GM19043 (cell line): ENCODE data around the gene DZANK1.
"Not testable (repeated sequence)": the region's sequence is repeated elsewhere in the genome, so short reads cannot be mapped to it uniquely, and the experiment has no call there.

Source experiments
- ATAC-seq: cut with Tn5 transposase; IDR thresholded peaks from one replicate; pipeline ENCODE4 v1.9.1; 2021; ENCODE audit warnings: low read depth; ENCODE audit not compliant: unreplicated experiment

DZANK1 gene

GRCh38 chr20:18388860-18389259 is 78.0 kb downstream of the DZANK1 start:
- ATAC-seq, result no peak

DNA sequence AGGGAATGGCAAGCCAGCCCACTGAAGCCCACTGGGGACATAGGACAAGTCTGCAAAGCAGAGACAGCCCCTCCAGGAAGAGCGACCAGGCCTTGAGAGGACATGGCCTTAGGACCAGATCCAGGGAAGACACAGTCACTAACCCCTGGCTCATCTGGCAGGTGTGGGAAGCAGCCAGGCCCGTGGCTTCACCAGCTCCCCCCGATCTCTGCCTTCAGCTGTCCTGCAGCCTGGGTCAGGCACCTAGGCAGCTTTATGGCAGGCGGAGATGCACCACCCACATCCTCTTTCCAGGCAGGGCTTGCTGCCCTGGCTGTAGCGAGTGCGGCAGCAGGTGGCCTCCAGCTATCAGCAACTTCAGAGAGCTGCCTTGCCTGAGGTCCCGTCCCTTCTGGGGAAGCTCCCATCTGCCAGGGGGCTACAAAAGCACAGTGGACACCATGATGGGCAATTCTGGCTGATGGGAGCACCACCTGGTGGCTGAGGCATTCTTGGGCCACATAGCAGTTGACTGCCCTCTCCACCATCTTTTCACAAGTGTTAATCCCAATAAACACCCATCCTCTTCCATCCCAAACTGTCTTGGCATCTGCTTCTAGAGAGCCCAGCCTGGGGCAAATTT is 85.8 kb downstream of the DZANK1 start:
- no peak for ATAC-seq

- no peak for ATAC-seq
These were observed 88.8 kb downstream of the DZANK1 start for GRCh38 chr20:18377896-18378481.

- not testable (repeated sequence) for ATAC-seq
These were observed 91.3 kb downstream of the DZANK1 start for GRCh38 chr20:18375551-18375950.

DNA sequence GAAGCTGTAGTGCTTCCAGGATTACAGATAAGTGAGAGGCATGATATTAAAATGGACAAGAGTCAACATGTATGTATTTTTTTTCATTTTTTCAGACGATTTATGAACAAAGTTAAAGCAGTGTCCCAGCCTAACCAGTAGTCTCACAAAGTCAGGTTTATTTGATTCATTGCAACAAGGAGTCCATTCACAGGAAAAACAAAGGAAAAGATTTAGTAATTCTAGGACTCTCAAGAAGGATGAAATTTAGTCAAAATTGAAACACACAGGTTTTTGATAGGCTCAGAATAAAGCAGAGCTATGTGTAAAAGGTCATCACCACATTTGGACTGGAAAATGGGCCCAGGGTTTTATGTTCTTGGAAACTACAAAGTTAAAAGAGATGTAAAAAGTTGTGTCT is 94.5 kb downstream of the DZANK1 start:
- ATAC-seq, result no peak

DNA sequence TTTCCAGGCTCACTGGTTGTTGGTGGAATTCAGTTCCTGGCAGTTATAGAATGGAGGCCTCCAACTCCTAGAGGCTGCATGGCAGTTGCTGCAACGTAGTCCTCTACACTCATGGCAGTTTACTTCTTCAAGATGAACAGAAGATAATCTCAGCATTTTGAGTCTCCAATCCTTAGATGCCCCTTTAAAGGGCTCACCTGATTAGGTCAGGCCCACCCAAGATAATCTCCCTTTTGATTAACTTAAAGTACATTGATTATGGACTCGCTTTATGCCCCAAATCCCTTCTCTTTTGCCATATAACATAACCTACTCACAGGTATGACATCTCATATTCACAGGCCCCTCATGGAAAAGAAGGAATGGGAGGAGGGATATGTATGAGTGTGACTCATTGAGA is 102.1 kb downstream of the DZANK1 start:
- no peak for ATAC-seq

DNA sequence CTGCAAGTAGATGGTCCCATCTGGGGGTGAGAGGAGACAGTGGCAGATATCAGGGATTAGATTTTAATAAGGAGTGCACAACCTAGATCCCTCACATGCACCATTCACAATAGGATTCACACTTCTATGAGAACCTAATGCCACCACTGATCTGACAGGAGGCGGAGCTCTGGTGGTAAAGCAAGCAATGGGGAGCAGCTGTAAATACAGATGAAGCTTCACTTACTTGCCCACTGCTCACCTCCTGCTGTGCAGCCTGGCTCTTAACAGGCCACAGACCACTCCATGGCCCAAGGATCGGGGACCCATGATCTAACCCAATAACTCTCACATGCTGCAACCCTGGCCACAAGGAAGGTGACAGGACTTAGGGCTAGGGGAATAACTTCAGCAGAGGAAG is 103.1 kb downstream of the DZANK1 start:
- ATAC-seq, result no peak

DNA sequence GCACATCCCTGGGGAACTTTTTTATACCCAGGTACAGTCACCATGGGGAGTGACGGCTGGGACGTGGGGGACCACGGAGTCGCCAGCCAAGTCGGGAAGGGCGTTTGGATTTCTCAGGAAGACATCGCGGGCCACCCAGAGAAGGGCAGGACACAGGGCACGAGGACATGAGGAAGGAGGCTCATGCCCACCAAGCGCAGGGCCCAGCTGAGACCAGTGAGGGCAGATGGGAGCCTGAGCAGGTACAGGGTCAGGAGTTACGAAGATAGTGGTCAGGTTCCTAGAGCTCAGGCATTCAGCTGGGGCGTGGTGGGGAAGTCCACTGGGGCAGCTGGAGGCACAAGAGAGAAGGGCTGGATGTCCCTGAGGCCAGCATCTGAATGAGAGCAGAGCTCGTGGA is 103.9 kb downstream of the DZANK1 start:
- ATAC-seq, result no peak

DNA sequence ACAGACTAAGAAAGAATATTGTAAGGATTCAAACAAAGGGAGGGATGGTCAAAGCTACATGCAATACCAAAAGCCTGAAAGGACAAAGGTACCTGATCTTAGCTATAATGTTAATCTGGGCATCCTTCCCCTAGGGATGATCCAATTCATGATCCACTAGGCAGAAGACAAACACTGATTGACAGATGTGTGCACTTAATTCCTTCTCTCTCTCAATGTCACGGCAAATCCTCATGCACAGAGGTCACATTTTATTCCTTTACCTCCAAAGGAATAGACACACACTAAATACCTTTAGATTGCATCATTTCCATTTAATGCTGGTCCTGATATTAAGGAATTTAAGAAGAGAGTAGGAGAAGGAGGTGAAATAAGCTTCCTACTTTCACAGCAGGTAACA is 105.2 kb downstream of the DZANK1 start:
- no peak for ATAC-seq

DNA sequence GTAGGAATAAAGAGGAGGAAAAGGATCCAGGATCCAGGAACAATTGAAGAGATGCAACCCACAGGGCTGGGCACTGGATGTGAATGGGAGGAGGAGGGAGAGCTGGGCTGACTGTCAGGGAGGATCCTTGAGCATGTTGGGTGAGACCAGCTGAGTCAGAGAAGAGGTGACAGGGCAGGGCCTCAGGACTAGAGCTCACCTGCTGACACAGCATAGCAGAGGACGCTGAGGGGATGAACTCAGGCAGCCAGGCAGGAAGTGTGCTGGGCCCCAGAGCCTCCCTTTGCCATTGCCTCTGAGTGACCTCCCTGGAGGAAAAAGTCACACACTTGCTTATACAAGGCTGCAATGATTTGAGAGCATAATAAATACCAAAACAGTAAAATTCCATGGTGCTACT is 106.2 kb downstream of the DZANK1 start:
- no peak for ATAC-seq

DNA sequence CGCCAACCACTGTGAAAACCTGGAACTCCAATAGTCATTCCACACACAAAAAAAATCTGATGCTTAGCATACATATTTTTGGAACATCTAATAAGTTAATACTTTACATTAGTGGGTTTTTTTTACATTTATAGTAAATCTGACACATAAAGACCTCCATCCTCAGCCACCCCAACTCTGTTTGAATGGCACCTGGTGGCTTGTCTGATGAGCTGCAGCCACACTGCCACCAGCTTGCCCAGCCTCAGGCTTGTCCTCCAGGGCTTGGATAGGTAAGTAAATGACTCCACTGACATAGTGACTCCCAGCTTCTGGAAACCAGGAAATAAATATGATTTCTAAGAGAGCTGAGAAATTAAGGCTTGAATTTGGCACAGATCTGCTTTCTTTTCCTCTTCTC is 107.0 kb downstream of the DZANK1 start:
- no peak for ATAC-seq

GRCh38 chr20:18349749-18350148 is 117.1 kb downstream of the DZANK1 start:
- not testable (repeated sequence) for ATAC-seq
